ENCODE data around the gene CTNNA2. TPM values are rescaled to one million over a fixed set of nuclear protein-coding genes. Genes with fewer than 3 reads are reported as not detected.

Gene CTNNA2
- total and polyA plus RNA-seq, 8 donors = 0.08 to 0.56 (median 0.17) TPM; not detected in 2

- Histone ChIP-seq H3K4me1 (no peaks in the 10 kb centered on the region), H3K27me3 (no peaks in the 10 kb centered on the region), H3K36me3 (no peaks in the 10 kb centered on the region), H3K27ac (no peak overlapping the region), H3K4me3 (no peak overlapping the region), H3K9me3 (no peaks in the 10 kb centered on the region)
- DNase-seq (no peak), ATAC-seq (no peak)
- no peak for TF ChIP-seq CTCF (IDR thresholded peaks at IDR 0.05)
- intact Hi-C loops (cut with DNase I) = no loop called here
Measured at GRCh38 chr2:79850912-79851311, 338.1 kb downstream of the CTNNA2 start.

GRCh38 chr2:79855264-79856006 lies 342.6 kb downstream of the CTNNA2 start:
- Histone ChIP-seq H3K27me3 (no peaks in the 10 kb centered on the region), H3K4me1 (no peaks in the 10 kb centered on the region), H3K36me3 (no peaks in the 10 kb centered on the region), H3K27ac (no peak overlapping the region), H3K9me3 (no peaks in the 10 kb centered on the region), H3K4me3 (no peak overlapping the region)
- no peak for DNase-seq
- ATAC-seq = peak; percentile 67
- peak in 1 of 2 donors; percentile 10 for TF ChIP-seq CTCF (IDR thresholded peaks at IDR 0.05)
- intact Hi-C loops (cut with DNase I) = no loop called here

GRCh38 chr2:79857888-79858287 lies 345.0 kb downstream of the CTNNA2 start:
- intact Hi-C loops (cut with DNase I) = no loop called here
- Histone ChIP-seq H3K36me3 (no peaks in the 10 kb centered on the region), H3K9me3 (no peaks in the 10 kb centered on the region), H3K27me3 (no peaks in the 10 kb centered on the region), H3K4me3 (no peak overlapping the region), H3K4me1 (no peaks in the 10 kb centered on the region), H3K27ac (no peak overlapping the region)
- ATAC-seq (no peak), DNase-seq (peak in 1 of 4 donors; percentile 67)
- no peak for TF ChIP-seq CTCF (IDR thresholded peaks at IDR 0.05)

GRCh38 chr2:79860228-79861058 lies 347.6 kb downstream of the CTNNA2 start:
- peak; percentile 43 for ATAC-seq
- Histone ChIP-seq H3K4me3 (no peak overlapping the region), H3K36me3 (no peaks in the 10 kb centered on the region), H3K27ac (no peak overlapping the region), H3K4me1 (no peaks in the 10 kb centered on the region), H3K9me3 (no peaks in the 10 kb centered on the region), H3K27me3 (no peaks in the 10 kb centered on the region)
- intact Hi-C loops (cut with DNase I) = no loop called here
- peak in 1 of 4 donors; percentile 26 for DNase-seq
- TF ChIP-seq CTCF (IDR thresholded peaks at IDR 0.05) = peak in 1 of 2 donors; percentile 18

GRCh38 chr2:79861059-79861374 lies 348.2 kb downstream of the CTNNA2 start:
- Histone ChIP-seq H3K27ac (no peak overlapping the region), H3K36me3 (no peaks in the 10 kb centered on the region), H3K27me3 (no peaks in the 10 kb centered on the region), H3K4me1 (no peaks in the 10 kb centered on the region), H3K9me3 (no peaks in the 10 kb centered on the region), H3K4me3 (no peak overlapping the region)
- DNase-seq (no peak), ATAC-seq (no peak)
- intact Hi-C loops (cut with DNase I) = no loop called here
- TF ChIP-seq CTCF (IDR thresholded peaks at IDR 0.05) = no peak

All from left lung (tissue), 10 donors.